ENCODE results near the gene RNH1.

Gene RNH1

GRCh38 chr11:512761-513595, 5.9 kb upstream of the RNH1 start:
- no peak for TF ChIP-seq CTCF (IDR thresholded peaks at IDR 0.05; ENCODE audit: low read depth, low read length)
- DNase-seq (ENCODE audit: extremely low read depth, low read depth), result no peak

DNA sequence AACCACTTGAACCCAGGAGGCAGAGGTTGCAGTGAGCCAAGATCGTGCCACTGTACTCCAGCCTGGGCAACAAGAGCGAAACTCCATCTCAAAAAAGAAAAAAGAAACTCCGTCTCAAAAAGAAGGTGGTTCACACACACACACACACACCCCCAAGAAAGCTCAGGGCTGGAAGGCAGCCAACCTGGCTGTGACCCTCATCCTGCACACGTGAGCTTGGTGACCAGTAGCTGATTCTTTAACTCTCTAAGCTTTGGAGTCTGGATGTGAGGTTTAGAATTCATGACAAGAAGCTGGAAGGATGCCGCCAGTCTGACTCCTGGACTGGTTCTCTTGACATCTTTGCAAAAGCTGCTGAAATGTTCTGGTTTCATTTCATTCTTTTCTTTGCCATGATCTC, 1.9 kb upstream of the RNH1 start:
- DNase-seq (ENCODE audit: extremely low read depth, low read depth), result no peak
- TF ChIP-seq CTCF (IDR thresholded peaks at IDR 0.05; ENCODE audit: low read depth, low read length), result no peak

DNA sequence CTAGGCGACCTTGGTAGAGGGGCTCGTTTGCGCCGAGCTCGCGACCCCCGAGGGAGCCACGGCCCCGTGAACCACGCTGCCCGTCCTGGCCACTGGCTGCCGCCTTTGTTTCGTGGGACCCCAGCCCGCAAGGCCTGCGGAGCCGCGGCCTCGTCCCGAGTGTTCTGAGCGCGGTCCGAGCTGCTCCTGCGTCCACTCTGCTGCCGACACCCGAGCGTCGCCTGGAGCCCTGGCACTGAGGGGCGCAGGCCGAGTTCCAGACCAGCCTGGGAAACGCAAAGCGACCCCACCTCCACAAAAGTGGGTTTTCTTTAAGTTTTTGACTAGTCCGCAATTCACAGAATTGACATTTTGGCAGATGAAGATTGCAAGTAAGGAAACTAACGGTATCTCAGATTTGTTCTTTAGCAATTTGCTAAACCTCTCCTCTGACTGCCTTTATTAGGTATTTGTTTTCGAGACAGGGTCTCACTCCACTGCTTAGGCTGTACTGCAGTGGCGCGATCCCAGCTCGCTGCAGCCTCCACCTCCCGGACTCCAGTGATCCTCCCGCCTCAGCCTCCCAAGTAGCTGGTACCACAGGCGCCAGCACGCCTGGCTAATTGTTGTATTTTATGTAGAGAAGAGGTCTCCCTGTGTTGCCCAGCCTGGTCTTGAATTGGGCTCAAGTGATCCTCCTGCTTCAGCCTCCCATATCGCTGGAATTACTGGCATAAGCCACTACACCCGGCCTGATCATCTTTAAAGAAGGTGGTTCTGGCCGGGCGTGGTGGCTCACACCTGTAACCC, 879 bp upstream of the RNH1 start:
- TF ChIP-seq CTCF (IDR thresholded peaks at IDR 0.05; ENCODE audit: low read depth, low read length), result no peak
- DNase-seq (ENCODE audit: extremely low read depth, low read depth), result no peak

DNA sequence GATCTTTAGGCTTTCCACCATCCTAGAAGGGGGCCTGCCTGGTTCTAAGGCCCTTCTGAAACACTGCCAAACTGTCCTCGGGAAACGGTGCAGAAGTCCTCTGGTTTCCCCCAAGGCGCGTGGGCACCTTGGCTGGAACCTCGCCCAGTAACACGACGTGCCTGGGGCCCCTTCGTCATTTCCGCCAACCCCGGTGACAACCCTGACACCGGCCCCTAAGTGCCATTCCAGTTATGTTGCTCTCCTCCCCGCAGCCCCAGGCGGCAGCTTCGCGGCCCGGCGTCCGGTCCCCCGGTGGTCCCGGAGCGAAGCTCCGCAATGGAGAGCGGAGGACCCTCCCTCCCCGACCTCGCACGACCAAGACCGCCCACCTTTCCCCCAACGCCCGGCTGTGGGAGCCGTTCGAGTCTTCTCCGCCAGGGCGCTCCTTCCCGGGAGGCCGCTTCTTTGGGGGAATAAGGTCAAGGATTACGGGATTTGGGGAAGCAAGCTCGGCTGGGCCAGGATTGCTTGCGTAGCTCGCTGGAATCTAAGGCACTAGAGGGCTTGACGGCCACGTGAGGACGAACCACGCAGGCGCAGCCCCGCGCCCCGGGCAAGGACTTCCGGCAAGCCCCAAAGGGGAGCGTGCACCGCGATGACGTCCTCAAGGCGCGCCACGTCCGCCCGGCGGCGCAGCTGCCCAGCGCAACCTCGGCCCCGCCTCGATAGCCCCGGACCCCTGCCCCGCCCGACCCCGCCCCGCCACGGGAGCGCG, 626 bp downstream of the RNH1 start:
- TF ChIP-seq CTCF (IDR thresholded peaks at IDR 0.05; ENCODE audit: low read depth, low read length), result no peak
- peak; percentile 98 for DNase-seq (ENCODE audit: extremely low read depth, low read depth)

- no peak for DNase-seq (ENCODE audit: extremely low read depth, low read depth)
- no peak for TF ChIP-seq CTCF (IDR thresholded peaks at IDR 0.05; ENCODE audit: low read depth, low read length)
These were observed 2.1 kb downstream of the RNH1 start for GRCh38 chr11:504994-505344.

GRCh38 chr11:504053-504993, 2.7 kb downstream of the RNH1 start:
- no peak for DNase-seq (ENCODE audit: extremely low read depth, low read depth)
- TF ChIP-seq CTCF (IDR thresholded peaks at IDR 0.05; ENCODE audit: low read depth, low read length), result no peak
